A673 (cell line): Measurements from ENCODE around the gene KCNK15. TPM values are rescaled to one million over a fixed set of nuclear protein-coding genes. Genes with fewer than 3 reads are reported as not detected.

Source experiments
- BruUV-seq: library from RNA; stranded (reverse); fragments of 400-500 nt; replicated peaks from 2 replicates; lab custom pipeline; 2021; lab: Mats Ljungman, UMichigan
- CTCF ChIA-PET: fragments of 300-600 bp; sonication (Branson Sonifier 250); formaldehyde crosslinking; loops from one replicate; lab custom pipeline; 2022; ENCODE audit warnings: antibody characterized with exemption; lab: Charles Lee
- POLR2A ChIA-PET: fragments of 300-600 bp; sonication (Branson Sonifier 250); formaldehyde crosslinking; loops from one replicate; lab custom pipeline; 2022; ENCODE audit warnings: antibody characterized with exemption; ENCODE audit not compliant: low non-redundant PET; lab: Charles Lee
- DNase-seq: peaks from one replicate; pipeline ENCODE4 v3.0.0-alpha.2; 2015; ENCODE audit warnings: low spot score
- H3K27ac ChIP-seq: fragments of 200-600 bp; sonication (generic); 2 replicates; pipeline ENCODE4 v1.5.1; 2016; ENCODE audit warnings: mixed run types, low read depth, mild to moderate bottlenecking, mixed read lengths, antibody characterized with exemption, low read length; ENCODE audit not compliant: poor library complexity, severe bottlenecking
- H3K27me3 ChIP-seq: fragments of 200-600 bp; sonication (generic); replicated peaks from 2 replicates; pipeline ENCODE4 v1.6.1; 2017; ENCODE audit warnings: mixed run types, low read depth, mild to moderate bottlenecking, mixed read lengths, antibody characterized with exemption, low read length; ENCODE audit not compliant: insufficient read depth, poor library complexity
- H3K36me3 ChIP-seq: fragments of 200-600 bp; sonication (generic); 2 replicates; pipeline ENCODE4 v1.6.1; 2016; ENCODE audit warnings: mixed run types, mild to moderate bottlenecking, mixed read lengths, antibody characterized with exemption, low read length; ENCODE audit not compliant: insufficient read depth, poor library complexity, severe bottlenecking
- H3K4me1 ChIP-seq: fragments of 200-600 bp; sonication (generic); 2 replicates; pipeline ENCODE4 v1.6.1; 2017; ENCODE audit warnings: mixed run types, mild to moderate bottlenecking, mixed read lengths, antibody characterized with exemption, low read length; ENCODE audit not compliant: insufficient read depth, poor library complexity, severe bottlenecking
- H3K4me3 ChIP-seq: fragments of 200-600 bp; sonication (generic); 2 replicates; pipeline ENCODE4 v1.5.1; 2016; ENCODE audit warnings: low read depth, mixed run types, mild to moderate bottlenecking, mixed read lengths, low read length; ENCODE audit not compliant: poor library complexity, severe bottlenecking
- H3K9me3 ChIP-seq: fragments of 200-600 bp; sonication (generic); 2 replicates; pipeline ENCODE4 v1.6.1; 2016; ENCODE audit warnings: mixed run types, low read depth, mild to moderate bottlenecking, mixed read lengths, antibody characterized with exemption, low read length; ENCODE audit not compliant: poor library complexity, severe bottlenecking
- CTCF ChIP-seq: fragments of 300-800, 200-600 bp; sonication (generic); conservative IDR thresholded peaks from 2 replicates; pipeline ENCODE4 v1.5.1; 2017; ENCODE audit warnings: low read depth, mild to moderate bottlenecking, antibody characterized with exemption, low read length, moderate library complexity, mixed read lengths
- EZH2 ChIP-seq: fragments of 200-600 bp; sonication (generic); IDR thresholded peaks from 2 replicates; pipeline ENCODE4 v1.6.1; 2017; ENCODE audit warnings: borderline replicate concordance, low read depth, mild to moderate bottlenecking, mixed read lengths, antibody characterized with exemption, low read length; ENCODE audit not compliant: poor library complexity, severe bottlenecking
- intact Hi-C: fragments of 100-400 bp; cut with micrococcal nuclease; formaldehyde crosslinking; loops from one replicate; pipeline ENCODE4 v1.10.0; 2022; ENCODE audit not compliant: unreplicated experiment
- total RNA-seq: library from RNA; stranded (reverse); gene quantifications from 2 replicates; pipeline ENCODE4 v1.2.3, GENCODE V29; 2021

KCNK15 gene
- total RNA-seq, 1 experiment from 2014 or later: not detected

- Histone ChIP-seq H3K36me3 (no peaks in the 10 kb centered on the region), H3K9me3 (no peaks in the 10 kb centered on the region), H3K27me3 (no peaks in the 10 kb centered on the region), H3K4me1 (peaks cover 5% of the 10 kb centered on the region), H3K4me3 (no peak overlapping the region), H3K27ac (no peak overlapping the region)
- POLR2A ChIA-PET: no interaction called here
- BruUV-seq: no TSS peak
- no peak for TF ChIP-seq EZH2
- no peak for TF ChIP-seq CTCF
- no peak for DNase-seq
- CTCF ChIA-PET: no interaction called here
- intact Hi-C loops: no loop called here
These were observed 35.9 kb upstream of the KCNK15 start for GRCh38 chr20:44709797-44710196.

GRCh38 chr20:44711237-44711636 is 34.4 kb upstream of the KCNK15 start:
- Histone ChIP-seq H3K9me3 (no peaks in the 10 kb centered on the region), H3K36me3 (no peaks in the 10 kb centered on the region), H3K27me3 (no peaks in the 10 kb centered on the region), H3K4me3 (no peak overlapping the region), H3K27ac (no peak overlapping the region), H3K4me1 (peaks cover 7% of the 10 kb centered on the region)
- DNase-seq: no peak
- POLR2A ChIA-PET: no interaction called here
- intact Hi-C loops: no loop called here
- CTCF ChIA-PET: no interaction called here
- no TSS peak for BruUV-seq
- TF ChIP-seq EZH2: no peak
- TF ChIP-seq CTCF: no peak

GRCh38 chr20:44714102-44714700 is 31.5 kb upstream of the KCNK15 start:
- no peak for DNase-seq
- TF ChIP-seq CTCF (no peak), EZH2 (no peak)
- Histone ChIP-seq H3K27me3 (no peaks in the 10 kb centered on the region), H3K36me3 (no peaks in the 10 kb centered on the region), H3K4me1 (peaks cover 7% of the 10 kb centered on the region), H3K27ac (no peak overlapping the region), H3K9me3 (no peaks in the 10 kb centered on the region), H3K4me3 (no peak overlapping the region)
- no TSS peak for BruUV-seq
- CTCF ChIA-PET: no interaction called here
- POLR2A ChIA-PET: no interaction called here
- intact Hi-C loops: no loop called here
